Left hindlimb (tissue), 1 donor: Measurements from ENCODE around the gene NPFFR1.
"Not testable (repeated sequence)": the region's sequence is repeated elsewhere in the genome, so short reads cannot be mapped to it uniquely, and the experiment has no call there.

Experiments
- DNase-seq: peaks from one replicate; pipeline ENCODE4 v3.0.0-alpha.2; 2018

The NPFFR1 gene

GRCh38 chr10:70284542-70285475 lies 1.0 kb upstream of the NPFFR1 start:
- no peak for DNase-seq

GRCh38 chr10:70283071-70283444 lies 746 bp downstream of the NPFFR1 start:
- DNase-seq: no peak

- DNase-seq: no peak
Measured at GRCh38 chr10:70281609-70282008, 2.2 kb downstream of the NPFFR1 start.

GRCh38 chr10:70280099-70280498 lies 3.7 kb downstream of the NPFFR1 start:
- no peak for DNase-seq

- no peak for DNase-seq
Measured at GRCh38 chr10:70277396-70278030, 6.3 kb downstream of the NPFFR1 start.

- DNase-seq: no peak
Measured at GRCh38 chr10:70274643-70275042, 9.2 kb downstream of the NPFFR1 start.

GRCh38 chr10:70272925-70273316 lies 10.9 kb downstream of the NPFFR1 start:
- DNase-seq: no peak

GRCh38 chr10:70271996-70272924 lies 11.5 kb downstream of the NPFFR1 start:
- DNase-seq: no peak

GRCh38 chr10:70270952-70271351 lies 12.9 kb downstream of the NPFFR1 start:
- DNase-seq: no peak

- DNase-seq: no peak
Measured at GRCh38 chr10:70269741-70270140, 14.1 kb downstream of the NPFFR1 start.

- no peak for DNase-seq
Measured at GRCh38 chr10:70268376-70268775, 15.4 kb downstream of the NPFFR1 start.

- no peak for DNase-seq
Measured at GRCh38 chr10:70267161-70267933, 16.5 kb downstream of the NPFFR1 start.

GRCh38 chr10:70266701-70267100 lies 17.1 kb downstream of the NPFFR1 start:
- DNase-seq: no peak

- DNase-seq: no peak
Measured at GRCh38 chr10:70266056-70266455, 17.7 kb downstream of the NPFFR1 start.

GRCh38 chr10:70265032-70265689 lies 18.6 kb downstream of the NPFFR1 start:
- no peak for DNase-seq

- DNase-seq: no peak
Measured at GRCh38 chr10:70260734-70261133, 23.1 kb downstream of the NPFFR1 start.

GRCh38 chr10:70260259-70260658 lies 23.5 kb downstream of the NPFFR1 start:
- DNase-seq: no peak

- no peak for DNase-seq
Measured at GRCh38 chr10:70258216-70258615, 25.6 kb downstream of the NPFFR1 start.

- not testable (repeated sequence) for DNase-seq
Measured at GRCh38 chr10:70257816-70258215, 26.0 kb downstream of the NPFFR1 start.

- DNase-seq: no peak
Measured at GRCh38 chr10:70256463-70256862, 27.3 kb downstream of the NPFFR1 start.
